Astrocyte (in vitro differentiated cells and primary cell): ENCODE measurements around the gene MMP8. TPM values are rescaled to one million over a fixed set of nuclear protein-coding genes. Genes with fewer than 3 reads are reported as not detected.

Experiments used
- DNase-seq: peaks from one replicate; pipeline ENCODE4 v3.0.0-alpha.2; 2010; ENCODE audit warnings: low read depth
- FAIRE-seq: peaks from 2 replicates; lab custom pipeline; 2011; peaks lifted over from hg19 to GRCh38; lab: Jason Lieb, UNC
- H2AFZ ChIP-seq: 2 replicates; pipeline ENCODE4 v1.6.0; 2012; ENCODE audit warnings: low read depth, low read length, inconsistent platforms
- H3K27ac ChIP-seq: 2 replicates; pipeline ENCODE4 v1.5.1; 2011; ENCODE audit warnings: low read depth, low read length, inconsistent platforms
- H3K27me3 ChIP-seq: 2 replicates; pipeline ENCODE4 v1.6.0; 2011; ENCODE audit warnings: low read length, inconsistent platforms; ENCODE audit not compliant: insufficient read depth
- H3K36me3 ChIP-seq: 2 replicates; pipeline ENCODE4 v1.5.1; 2011; ENCODE audit warnings: low read length, inconsistent platforms; ENCODE audit not compliant: insufficient read depth
- H3K4me1 ChIP-seq: 2 replicates; pipeline ENCODE4 v1.5.1; 2011; ENCODE audit warnings: low read length, inconsistent platforms; ENCODE audit not compliant: insufficient read depth
- H3K4me2 ChIP-seq: 2 replicates; pipeline ENCODE4 v1.6.0; 2012; ENCODE audit warnings: low read length, inconsistent platforms
- H3K4me3 ChIP-seq: 2 replicates; pipeline ENCODE4 v1.5.1; 2011; ENCODE audit warnings: low read depth, mild to moderate bottlenecking, low read length, inconsistent platforms; ENCODE audit not compliant: insufficient read depth
- H3K79me2 ChIP-seq: 2 replicates; pipeline ENCODE4 v1.6.0; 2012; ENCODE audit warnings: mild to moderate bottlenecking, low read length, inconsistent platforms; ENCODE audit not compliant: insufficient read depth
- H3K9ac ChIP-seq: 2 replicates; pipeline ENCODE4 v1.6.0; 2012; ENCODE audit warnings: mild to moderate bottlenecking, low read length, inconsistent platforms
- H3K9me3 ChIP-seq: 2 replicates; pipeline ENCODE4 v1.5.1; 2012; ENCODE audit warnings: low read depth, mild to moderate bottlenecking, low read length, inconsistent platforms; ENCODE audit not compliant: insufficient read depth
- H4K20me1 ChIP-seq: 2 replicates; pipeline ENCODE4 v1.6.0; 2012; ENCODE audit warnings: low read length, inconsistent platforms; ENCODE audit not compliant: insufficient read depth
- H3K27ac Mint-ChIP-seq: one replicate; pipeline ENCODE4 v1.8.0; 2021; ENCODE audit warnings: mild to moderate bottlenecking, mixed read lengths; ENCODE audit not compliant: unreplicated experiment
- H3K27me3 Mint-ChIP-seq: one replicate; pipeline ENCODE4 v1.8.0; 2021; ENCODE audit warnings: low read depth, mixed read lengths; ENCODE audit not compliant: unreplicated experiment
- H3K36me3 Mint-ChIP-seq: one replicate; pipeline ENCODE4 v1.8.0; 2021; ENCODE audit warnings: low read depth, mixed read lengths; ENCODE audit not compliant: unreplicated experiment
- H3K4me1 Mint-ChIP-seq: one replicate; pipeline ENCODE4 v1.8.0; 2021; ENCODE audit warnings: low read depth, mixed read lengths; ENCODE audit not compliant: unreplicated experiment
- H3K4me3 Mint-ChIP-seq: one replicate; pipeline ENCODE4 v1.8.0; 2021; ENCODE audit warnings: mild to moderate bottlenecking, moderate library complexity, mixed read lengths; ENCODE audit not compliant: unreplicated experiment
- H3K9me3 Mint-ChIP-seq: one replicate; pipeline ENCODE4 v1.8.0; 2021; ENCODE audit warnings: mild to moderate bottlenecking, mixed read lengths; ENCODE audit not compliant: unreplicated experiment
- CTCF ChIP-seq: IDR thresholded peaks from 2 replicates; pipeline ENCODE4 v1.5.1; 2011; ENCODE audit warnings: low read depth, mild to moderate bottlenecking, inconsistent platforms, low read length, moderate library complexity; ENCODE audit not compliant: insufficient read depth
- EZH2 ChIP-seq: IDR thresholded peaks from 2 replicates; pipeline ENCODE4 v1.6.1; 2012; ENCODE audit warnings: mild to moderate bottlenecking, low read length, inconsistent platforms; ENCODE audit not compliant: insufficient read depth
- total RNA-seq: library from RNA; stranded (reverse); gene quantifications from 2 replicates; pipeline ENCODE4 v1.2.1, GENCODE V29; 2021

Gene MMP8
- total RNA-seq, 1 donor from 2014 or later, result not detected

- H3K27me3 Mint-ChIP-seq, result peaks cover 5% of the 10 kb centered on the region
These were observed 62.1 kb downstream of the MMP8 start for GRCh38 chr11:102662607-102663006.

More at GRCh38 chr11:102662607-102663006, 62.1 kb downstream of the MMP8 start:
- Mint-ChIP-seq H3K36me3 (no peaks in the 10 kb centered on the region), H3K9me3 (no peaks in the 10 kb centered on the region), H3K27ac (no peak overlapping the region), H3K4me1 (no peaks in the 10 kb centered on the region), H3K4me3 (no peak overlapping the region)
- no peak overlapping the region for H3K4me2 ChIP-seq
- no peaks in the 10 kb centered on the region for H3K4me1 ChIP-seq
- TF ChIP-seq CTCF, result no peak
- no peak for TF ChIP-seq EZH2
- H3K27ac ChIP-seq, result no peak overlapping the region
- DNase-seq (no peak), FAIRE-seq (no peak)
- H3K4me3 ChIP-seq, result no peak overlapping the region
- no peaks in the 10 kb centered on the region for H3K79me2 ChIP-seq
- H2AFZ ChIP-seq, result no peak overlapping the region
- no peak overlapping the region for H3K9ac ChIP-seq
- H4K20me1 ChIP-seq, result no peaks in the 10 kb centered on the region
- no peaks in the 10 kb centered on the region for H3K27me3 ChIP-seq
- H3K36me3 ChIP-seq, result no peaks in the 10 kb centered on the region
- H3K9me3 ChIP-seq, result no peaks in the 10 kb centered on the region

Other genes starting within 250 kb of the MMP8 start
- 2.6 and 8.4 TPM in 2 replicates for gene MMP7, start 194.2 kb downstream of the MMP8 start, total RNA-seq
- gene MMP20, start 99.6 kb downstream of the MMP8 start, total RNA-seq, result not detected in 2 replicates
- gene MMP27, start 19.2 kb downstream of the MMP8 start, total RNA-seq, result not detected in 2 replicates
- 1.1 and 1.2 TPM in 2 replicates for gene MMP10, start 55.7 kb upstream of the MMP8 start, total RNA-seq
- 0.38 and 0.64 TPM in 2 replicates for gene MMP1, start 73.2 kb upstream of the MMP8 start, total RNA-seq
- gene MMP3, start 118.7 kb upstream of the MMP8 start, total RNA-seq, result not detected in 2 replicates
- not detected in 2 replicates for gene MMP12, start 150.0 kb upstream of the MMP8 start, total RNA-seq
- 1.2 and 3.9 TPM in 2 replicates for gene MMP13, start 230.8 kb upstream of the MMP8 start, total RNA-seq